AG09309 (cell line): ENCODE results near the gene GPBP1.

Experiments
- DNase-seq: peaks from one replicate; pipeline ENCODE4 v3.0.0-alpha.2; 2010; ENCODE audit warnings: low read depth
- H3K4me3 ChIP-seq: 2 replicates; pipeline ENCODE4 v1.5.1; 2011; ENCODE audit warnings: mild to moderate bottlenecking, low read depth, low read length, moderate library complexity; ENCODE audit not compliant: control insufficient read depth
- CTCF ChIP-seq: IDR thresholded peaks from 2 replicates; pipeline ENCODE4 v1.5.1; 2011; ENCODE audit warnings: mild to moderate bottlenecking, low read depth, low read length, inconsistent platforms; ENCODE audit not compliant: insufficient read depth, control insufficient read depth; ENCODE audit errors: missing control alignments

GPBP1 gene

GRCh38 chr5:57173319-57174127, at the start of gene GPBP1:
Gene GPBP1, plus strand, starts transcription at chr5:57174059. Its CDS starts 40,072 bp downstream, at chr5:57214131.
- peak; percentile 99 for DNase-seq
- TF ChIP-seq CTCF: no peak
- peak within 1 kb of the TSS; percentile 96 for H3K4me3 ChIP-seq

GRCh38 chr5:57128325-57128724, 45.5 kb upstream of the GPBP1 start:
- no peak for DNase-seq
- no peak for TF ChIP-seq CTCF
- H3K4me3 ChIP-seq: no peak overlapping the region

- H3K4me3 ChIP-seq: no peak overlapping the region
- no peak for DNase-seq
- no peak for TF ChIP-seq CTCF
Measured at GRCh38 chr5:57133574-57133973, 40.3 kb upstream of the GPBP1 start.

- no peak overlapping the region for H3K4me3 ChIP-seq
- TF ChIP-seq CTCF: no peak
- no peak for DNase-seq
Measured at GRCh38 chr5:57137401-57137800, 36.5 kb upstream of the GPBP1 start.

GRCh38 chr5:57152316-57152715, 21.5 kb upstream of the GPBP1 start:
- no peak for TF ChIP-seq CTCF
- H3K4me3 ChIP-seq: no peak overlapping the region
- DNase-seq: no peak

- TF ChIP-seq CTCF: no peak
- no peak overlapping the region for H3K4me3 ChIP-seq
- DNase-seq: no peak
Measured at GRCh38 chr5:57155033-57155432, 18.8 kb upstream of the GPBP1 start.
